ENCODE results near the gene TBRG1. TPM values are rescaled to one million over a fixed set of nuclear protein-coding genes. Genes with fewer than 3 reads are reported as not detected.

TBRG1 gene
- total RNA-seq, 4 donors from 2014 or later = 25.4 to 61.0 (median 38.9) TPM

GRCh38 chr11:124667601-124668000 is 44.9 kb downstream of the TBRG1 start:
- H3K4me1 ChIP-seq = no peaks in the 10 kb centered on the region
- DNase-seq = no peak
- no peaks in the 10 kb centered on the region for H3K27me3 ChIP-seq
- H3K27ac ChIP-seq = no peak overlapping the region
- TF ChIP-seq CTCF (IDR thresholded peaks at IDR 0.05) (no peak), POLR2A (IDR thresholded peaks at IDR 0.05) (no peak)
- H3K4me3 ChIP-seq = no peak overlapping the region
- intact Hi-C loops (cut with DNase I; ENCODE audit: low total_unique reads) = loop anchor here (5.0 kb wide), 1 partner anchor 170 kb away; no protein-coding TSS in a partner anchor
- no peaks in the 10 kb centered on the region for H3K9me3 ChIP-seq
- H3K36me3 ChIP-seq = no peaks in the 10 kb centered on the region

GRCh38 chr11:124669193-124669592 is 46.5 kb downstream of the TBRG1 start:
- H3K4me3 ChIP-seq = no peak overlapping the region
- H3K9me3 ChIP-seq = no peaks in the 10 kb centered on the region
- peaks cover 0 to under 1% of the 10 kb centered on the region in 2 donors for H3K4me1 ChIP-seq
- H3K27me3 ChIP-seq = no peaks in the 10 kb centered on the region
- peak; percentile 18 to 41 for DNase-seq
- intact Hi-C loops (cut with DNase I; ENCODE audit: low total_unique reads) = loop anchor here (2.0 to 5.0 kb wide), 2 partner anchors 94 to 168 kb away; partner anchors contain the start of gene ESAM
- H3K27ac ChIP-seq = no peak overlapping the region
- TF ChIP-seq CTCF (IDR thresholded peaks at IDR 0.05) (peak; percentile 76 to 87 (median 84)), POLR2A (IDR thresholded peaks at IDR 0.05) (no peak)
- no peaks in the 10 kb centered on the region for H3K36me3 ChIP-seq

- DNase-seq = no peak
- TF ChIP-seq CTCF (IDR thresholded peaks at IDR 0.05) (no peak), POLR2A (IDR thresholded peaks at IDR 0.05) (no peak)
- no peak overlapping the region for H3K27ac ChIP-seq
- no peaks in the 10 kb centered on the region for H3K9me3 ChIP-seq
- H3K27me3 ChIP-seq = no peaks in the 10 kb centered on the region
- no peak overlapping the region for H3K4me3 ChIP-seq
- peaks cover 0 to 5% of the 10 kb centered on the region in 2 donors for H3K4me1 ChIP-seq
- H3K36me3 ChIP-seq = no peaks in the 10 kb centered on the region
- intact Hi-C loops (cut with DNase I; ENCODE audit: low total_unique reads) = no loop called here
Measured at GRCh38 chr11:124670732-124671131, 48.1 kb downstream of the TBRG1 start.

GRCh38 chr11:124672536-124673215 is 50.0 kb downstream of the TBRG1 start:
- Histone ChIP-seq H3K36me3 (no peaks in the 10 kb centered on the region), H3K27me3 (no peaks in the 10 kb centered on the region), H3K4me1 (peaks cover 0 to 5% of the 10 kb centered on the region in 2 donors), H3K4me3 (peak overlapping the region; percentile 58 to 62), H3K27ac (peak overlapping the region; percentile 80 to 83), H3K9me3 (no peaks in the 10 kb centered on the region)
- intact Hi-C loops (cut with DNase I; ENCODE audit: low total_unique reads) = no loop called here
- no peak for TF ChIP-seq CTCF (IDR thresholded peaks at IDR 0.05)
- no peak for TF ChIP-seq POLR2A (IDR thresholded peaks at IDR 0.05)
- no peak for DNase-seq

GRCh38 chr11:124673333-124674167 is 50.9 kb downstream of the TBRG1 start, which contains the start of the genes SIAE and SPA17:
TSS of gene SIAE (minus strand) at chr11:124673739. CDS start at chr11:124673708, 31 bp downstream.
TSS of gene SPA17 (plus strand) at chr11:124673904. CDS start at chr11:124675265, 1,361 bp downstream.
- intact Hi-C loops (cut with DNase I; ENCODE audit: low total_unique reads) = no loop called here
- peak; percentile 93 to 94 for DNase-seq
- H3K36me3 ChIP-seq = no peaks in the 10 kb centered on the region
- TF ChIP-seq CTCF (IDR thresholded peaks at IDR 0.05) (peak in 1 of 4 experiments; percentile 11), POLR2A (IDR thresholded peaks at IDR 0.05) (peak; percentile 37 to 59)
- no peaks in the 10 kb centered on the region for H3K27me3 ChIP-seq
- peak within 1 kb of the TSS; percentile 58 to 62 for H3K4me3 ChIP-seq
- H3K4me1 ChIP-seq = peaks cover 0 to 5% of the 10 kb centered on the region in 2 donors
- H3K9me3 ChIP-seq = no peaks in the 10 kb centered on the region
- peak within 1 kb of the TSS; percentile 80 to 83 for H3K27ac ChIP-seq

Data from uterus (tissue), 4 donors.